Measurements from ENCODE around the gene IER3IP1.

The IER3IP1 gene

DNA sequence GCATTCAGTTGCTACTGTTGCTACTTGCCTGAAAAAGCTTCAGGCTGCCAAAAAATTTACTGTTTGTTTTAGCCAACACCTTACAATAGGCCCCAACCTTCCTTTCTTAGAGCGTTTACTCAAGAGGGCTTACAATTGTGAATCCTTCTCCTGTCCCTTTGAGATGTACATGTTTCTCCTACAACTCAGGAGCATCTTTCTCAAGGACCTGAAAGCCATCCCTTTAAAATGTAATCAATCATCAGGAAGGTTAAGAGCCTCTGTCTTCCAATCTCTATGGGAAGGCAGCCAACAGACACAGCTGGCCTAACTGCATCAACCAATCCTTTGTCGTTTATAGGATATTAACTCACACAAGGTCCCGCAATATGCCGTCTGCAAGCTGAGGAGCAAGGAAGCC, 3.4 kb upstream of the IER3IP1 start:
- Histone ChIP-seq H4K20me1 (ENCODE audit: insufficient read depth, low read length) (peaks cover 12% of the 10 kb centered on the region), H3K4me3 (ENCODE audit: low read length) (no peak overlapping the region), H3K9ac (ENCODE audit: low read length) (no peak overlapping the region), H2AFZ (ENCODE audit: low read depth, low read length) (no peak overlapping the region), H3K79me2 (ENCODE audit: low read length) (peaks cover 16% of the 10 kb centered on the region), H3K27me3 (ENCODE audit: low read depth, low read length) (no peaks in the 10 kb centered on the region), H3K4me2 (ENCODE audit: low read length) (no peak overlapping the region), H3K9me3 (ENCODE audit: insufficient read depth, low read length) (peaks cover 12% of the 10 kb centered on the region), H3K4me1 (ENCODE audit: low read length) (peaks cover 19% of the 10 kb centered on the region), H3K36me3 (replicated peaks; ENCODE audit: low read depth, low read length) (no peaks in the 10 kb centered on the region), H3K27ac (ENCODE audit: low read length) (no peak overlapping the region)
- no peak for TF ChIP-seq CTCF (IDR thresholded peaks at IDR 0.05; ENCODE audit: low read depth, low read length)
- no peak for TF ChIP-seq EZH2phosphoT487 (IDR thresholded peaks at IDR 0.05; ENCODE audit: low read depth)

GRCh38 chr18:47175283-47175897, 774 bp downstream of the IER3IP1 start:
- H3K27me3 ChIP-seq (ENCODE audit: low read depth, low read length), result no peaks in the 10 kb centered on the region
- no peaks in the 10 kb centered on the region for H3K9me3 ChIP-seq (ENCODE audit: insufficient read depth, low read length)
- peak overlapping the region; percentile 83 for H3K4me3 ChIP-seq (ENCODE audit: low read length)
- H3K4me1 ChIP-seq (ENCODE audit: low read length), result peaks cover 15% of the 10 kb centered on the region
- peak overlapping the region; percentile 90 for H2AFZ ChIP-seq (ENCODE audit: low read depth, low read length)
- H3K4me2 ChIP-seq (ENCODE audit: low read length), result peak overlapping the region; percentile 89
- peaks cover 23% of the 10 kb centered on the region for H3K36me3 ChIP-seq (replicated peaks; ENCODE audit: low read depth, low read length)
- TF ChIP-seq CTCF (IDR thresholded peaks at IDR 0.05; ENCODE audit: low read depth, low read length) (no peak), EZH2phosphoT487 (IDR thresholded peaks at IDR 0.05; ENCODE audit: low read depth) (no peak)
- H3K79me2 ChIP-seq (ENCODE audit: low read length), result peaks cover 57% of the 10 kb centered on the region
- H4K20me1 ChIP-seq (ENCODE audit: insufficient read depth, low read length), result peaks cover 44% of the 10 kb centered on the region
- H3K9ac ChIP-seq (ENCODE audit: low read length), result peak overlapping the region; percentile 78
- peak overlapping the region; percentile 45; the same call in 1 of the 2 replicates for H3K27ac ChIP-seq (ENCODE audit: low read length)

GRCh38 chr18:47174545-47175116, 1.5 kb downstream of the IER3IP1 start:
- H3K4me3 ChIP-seq (ENCODE audit: low read length), result peak overlapping the region; percentile 83
- no peak for TF ChIP-seq CTCF (IDR thresholded peaks at IDR 0.05; ENCODE audit: low read depth, low read length)
- TF ChIP-seq EZH2phosphoT487 (IDR thresholded peaks at IDR 0.05; ENCODE audit: low read depth), result no peak
- H4K20me1 ChIP-seq (ENCODE audit: insufficient read depth, low read length), result peaks cover 45% of the 10 kb centered on the region

DNA sequence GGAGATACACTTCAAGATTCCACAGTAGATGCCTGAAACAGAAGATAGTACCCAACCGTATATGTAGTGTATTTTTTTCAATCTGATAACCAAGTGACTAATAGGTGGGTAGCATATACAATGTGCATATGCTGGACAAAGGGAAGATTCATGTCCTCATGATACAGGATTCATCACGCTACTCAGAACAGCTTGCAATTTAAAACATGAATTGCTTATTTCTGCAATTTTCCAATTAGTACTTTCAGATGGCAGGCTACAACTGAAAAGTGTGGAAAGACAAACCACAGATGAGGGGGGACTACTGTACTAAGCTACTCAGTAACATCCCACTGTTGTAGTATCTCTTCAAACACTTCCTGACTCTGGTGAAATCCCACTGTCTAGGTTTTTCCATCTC, 3.7 kb downstream of the IER3IP1 start:
- Histone ChIP-seq H3K9me3 (ENCODE audit: insufficient read depth, low read length) (no peaks in the 10 kb centered on the region), H4K20me1 (ENCODE audit: insufficient read depth, low read length) (peaks cover 61% of the 10 kb centered on the region), H3K4me3 (ENCODE audit: low read length) (no peak overlapping the region), H3K4me1 (ENCODE audit: low read length) (peaks cover 12% of the 10 kb centered on the region), H3K9ac (ENCODE audit: low read length) (no peak overlapping the region), H3K27me3 (ENCODE audit: low read depth, low read length) (no peaks in the 10 kb centered on the region), H3K4me2 (ENCODE audit: low read length) (no peak overlapping the region), H2AFZ (ENCODE audit: low read depth, low read length) (no peak overlapping the region), H3K36me3 (replicated peaks; ENCODE audit: low read depth, low read length) (peaks cover 23% of the 10 kb centered on the region), H3K27ac (ENCODE audit: low read length) (no peak overlapping the region), H3K79me2 (ENCODE audit: low read length) (peaks cover 85% of the 10 kb centered on the region)
- TF ChIP-seq CTCF (IDR thresholded peaks at IDR 0.05; ENCODE audit: low read depth, low read length), result no peak
- no peak for TF ChIP-seq EZH2phosphoT487 (IDR thresholded peaks at IDR 0.05; ENCODE audit: low read depth)

More at GRCh38 chr18:47174545-47175116, 1.5 kb downstream of the IER3IP1 start:
- Histone ChIP-seq H3K27me3 (ENCODE audit: low read depth, low read length) (no peaks in the 10 kb centered on the region), H3K4me1 (ENCODE audit: low read length) (peaks cover 12% of the 10 kb centered on the region), H3K9me3 (ENCODE audit: insufficient read depth, low read length) (no peaks in the 10 kb centered on the region), H3K79me2 (ENCODE audit: low read length) (peaks cover 65% of the 10 kb centered on the region), H3K27ac (ENCODE audit: low read length) (no peak overlapping the region), H3K9ac (ENCODE audit: low read length) (peak overlapping the region; percentile 78), H3K36me3 (replicated peaks; ENCODE audit: low read depth, low read length) (peaks cover 23% of the 10 kb centered on the region), H3K4me2 (ENCODE audit: low read length) (peak overlapping the region; percentile 89), H2AFZ (ENCODE audit: low read depth, low read length) (no peak overlapping the region)
